ENCODE results near the gene AJUBA. TPM values are rescaled to one million over a fixed set of nuclear protein-coding genes. Genes with fewer than 3 reads are reported as not detected.

The AJUBA gene
- total and polyA plus RNA-seq, 2 of the 8 experiments (the other 6 are each of a cell fraction or from before 2014, with no cell fraction given): 33.1 to 46.0 TPM

- Histone ChIP-seq H2AK5ac (ENCODE audit: low read depth, low read length) (no peak overlapping the region), H4K5ac (ENCODE audit: insufficient read length, low read depth, low read length) (no peak overlapping the region), H4K8ac (ENCODE audit: extremely low read depth, insufficient read depth, low read length) (no peak overlapping the region), H3K56ac (replicated peaks; ENCODE audit: insufficient read length, low read depth, low read length) (no peak overlapping the region), H2BK120ac (replicated peaks; ENCODE audit: low read depth, low read length) (no peak overlapping the region), H2AFZ (ENCODE audit: low read length) (no peak overlapping the region), H3K79me2 (ENCODE audit: control insufficient read depth in 1 of 2, insufficient read depth in 2 of 2, low read length in 2 of 2) (peaks cover 0 to 22% of the 10 kb centered on the region in 2 experiments; a peak in 3 of 4 replicates), H3K4ac (replicated peaks; ENCODE audit: insufficient read length, low read depth, low read length) (no peak overlapping the region), H3K18ac (ENCODE audit: extremely low read depth, low read length) (no peak overlapping the region), H3K9ac (replicated peaks in 1 of 4; ENCODE audit: extremely low read depth in 1 of 4, low read depth in 3 of 4, low read length in 3 of 4) (no peak overlapping the region), H3K9me3 (ENCODE audit: insufficient read depth in 2 of 2, low read depth in 1 of 2, low read length in 1 of 2) (no peaks in the 10 kb centered on the region), H2BK5ac (ENCODE audit: low read depth, low read length) (no peak overlapping the region), H3K23me2 (ENCODE audit: low read depth, low read length) (no peaks in the 10 kb centered on the region), H3K4me1 (replicated peaks in 1 of 4; ENCODE audit: control insufficient read depth in 3 of 4, insufficient read depth in 4 of 4, low read length in 3 of 4) (peaks cover 0 to 5% (median 2%) of the 10 kb centered on the region in 4 experiments; a peak in 3 of 7 replicates), H2BK15ac (ENCODE audit: low read length) (no peak overlapping the region), H2BK20ac (ENCODE audit: low read length) (no peak overlapping the region), H3K14ac (ENCODE audit: insufficient read length) (no peak overlapping the region), H3K27me3 (replicated peaks in 1 of 4; ENCODE audit: control insufficient read depth in 3 of 4, extremely low read depth in 1 of 4, insufficient read depth in 3 of 4, low read length in 3 of 4) (no peaks in the 10 kb centered on the region), H3K4me2 (ENCODE audit: insufficient read depth in 1 of 2, low read depth in 2 of 2, low read length in 2 of 2) (no peak overlapping the region), H3K79me1 (ENCODE audit: low read depth, low read length) (peaks cover 5% of the 10 kb centered on the region), H2BK12ac (ENCODE audit: low read depth, low read length) (no peak overlapping the region), H4K20me1 (replicated peaks in 1 of 2; ENCODE audit: control insufficient read depth in 1 of 2, insufficient read depth in 2 of 2, low read length in 2 of 2) (peaks cover 4 to 6% of the 10 kb centered on the region in 2 experiments), H3K36me3 (ENCODE audit: control insufficient read depth in 2 of 4, insufficient read depth in 4 of 4, low read length in 3 of 4) (peaks cover 8 to 61% (median 47%) of the 10 kb centered on the region in 4 experiments), H3K4me3 (ENCODE audit: extremely low read depth in 1 of 4, insufficient read depth in 2 of 4, low read depth in 3 of 4, low read length in 4 of 4) (no peak overlapping the region), H3K27ac (ENCODE audit: low read depth, low read length) (no peak overlapping the region), H3K23ac (ENCODE audit: insufficient read length) (no peak overlapping the region), H4K91ac (replicated peaks; ENCODE audit: insufficient read length, low read length) (no peak overlapping the region)
- POLR2A ChIA-PET (ENCODE audit: partially characterized antibody): interaction anchor here (0.8 to 11.2 kb wide), 8 partner anchors 8 to 60 kb away, joined by 3 to 99 read pairs (median 6); partner anchors contain the start of gene PSMB11
- 88% methylated on average over 2 of the region's 2 CpGs; no CpG with 5 or more reads in 1 of the 2 experiments for WGBS, 2 experiments (ENCODE audit: extremely low coverage in 1 of 2, insufficient coverage in 1 of 2, insufficient read length in 1 of 2, insufficient replicate concordance in 2 of 2, low coverage in 1 of 2, low lambda C conversion rate in 2 of 2, missing lambda C conversion rate in 1 of 2)
- DNase-seq (ENCODE audit: low read depth in 1 of 2, low spot score in 2 of 2) (no peak), FAIRE-seq (no peak)
- CTCF ChIA-PET (ENCODE audit: partially characterized antibody): interaction anchor here (0.7 to 4.1 kb wide), 11 partner anchors 13 to 92 kb away, joined by 3 to 25 read pairs (median 4); partner anchors contain the start of gene PSMB11
- TF ChIP-seq CREB1 (IDR thresholded peaks at IDR 0.05) (no peak), CHD1 (IDR thresholded peaks at IDR 0.05; ENCODE audit: low read depth, low read length) (no peak), TAF7 (optimal IDR thresholded peaks at IDR 0.05; ENCODE audit: borderline replicate concordance, low read depth, low read length) (no peak), POLR2A (IDR thresholded peaks at IDR 0.05; ENCODE audit: control extremely low read depth in 1 of 2, low read depth in 2 of 2, low read length in 2 of 2) (no peak), SP2 (IDR thresholded peaks at IDR 0.05; ENCODE audit: low read length) (no peak), NRF1 (IDR thresholded peaks at IDR 0.05; ENCODE audit: low read depth, low read length) (no peak), ATF3 (IDR thresholded peaks at IDR 0.05; ENCODE audit: insufficient read depth, low read depth, low read length) (no peak), NANOG (IDR thresholded peaks at IDR 0.05; ENCODE audit: insufficient read depth, low read depth, low read length, poor library complexity, severe bottlenecking) (no peak), RAD21 (IDR thresholded peaks at IDR 0.05 in 1 of 2, conservative IDR thresholded peaks at IDR 0.05 in 1 of 2; ENCODE audit: low read depth in 2 of 2, low read length in 2 of 2) (no peak), RBBP5 (IDR thresholded peaks at IDR 0.05; ENCODE audit: borderline replicate concordance, low read depth, low read length) (no peak), POLR2AphosphoS5 (IDR thresholded peaks at IDR 0.05; ENCODE audit: low read depth, low read length) (no peak; the same call in 1 of the 2 replicates), ASH2L (IDR thresholded peaks at IDR 0.05; ENCODE audit: low read length) (no peak), KDM5A (IDR thresholded peaks at IDR 0.05; ENCODE audit: low read length) (no peak), SP1 (IDR thresholded peaks at IDR 0.05; ENCODE audit: low read depth, low read length) (no peak)
These were observed 46.4 kb upstream of the AJUBA start for GRCh38 chr14:23028799-23029198.
